T-helper 2 cell treated with Interferon-gamma antibody and Interleukin-4, amounts not matched to agents 100 ng/mL and 5 ng/mL, for 36 hours (primary cell): ENCODE data around the gene PKIG. TPM values are rescaled to one million over a fixed set of nuclear protein-coding genes. Genes with fewer than 3 reads are reported as not detected.

Experiments used
- intact Hi-C: fragments of 100-400 bp; cut with micrococcal nuclease; formaldehyde crosslinking; loops from one replicate; pipeline ENCODE4 v1.15.1; 2023
- total RNA-seq: library from RNA; stranded (reverse); gene quantifications from 2 replicates; pipeline ENCODE4 v1.2.3, GENCODE V29; 2022

The PKIG gene
- total RNA-seq, 1 donor from 2014 or later: 2.5 TPM

GRCh38 chr20:44615876-44616603 is 33.7 kb downstream of the PKIG start:
- intact Hi-C loops: no loop called here

DNA sequence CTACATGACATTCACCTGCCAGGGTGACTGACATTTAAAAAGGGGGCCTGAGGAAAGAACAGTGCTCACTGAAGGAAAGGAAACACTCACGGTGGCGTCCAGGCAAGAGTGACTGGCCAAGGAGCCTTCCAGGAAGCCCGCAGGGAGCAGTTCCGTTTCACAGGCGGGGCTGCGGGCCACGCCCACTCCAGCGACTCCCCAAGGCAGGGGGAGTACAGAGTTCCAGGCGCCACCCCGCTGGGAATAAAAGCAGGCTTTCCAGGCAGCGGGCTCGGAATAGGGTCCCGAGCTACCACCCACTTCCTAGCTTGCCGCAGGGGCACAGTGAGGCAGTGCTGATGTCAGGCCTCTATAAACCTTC is 34.2 kb downstream of the PKIG start:
- intact Hi-C loops: no loop called here

GRCh38 chr20:44618318-44618731 is 35.9 kb downstream of the PKIG start:
- intact Hi-C loops: no loop called here

DNA sequence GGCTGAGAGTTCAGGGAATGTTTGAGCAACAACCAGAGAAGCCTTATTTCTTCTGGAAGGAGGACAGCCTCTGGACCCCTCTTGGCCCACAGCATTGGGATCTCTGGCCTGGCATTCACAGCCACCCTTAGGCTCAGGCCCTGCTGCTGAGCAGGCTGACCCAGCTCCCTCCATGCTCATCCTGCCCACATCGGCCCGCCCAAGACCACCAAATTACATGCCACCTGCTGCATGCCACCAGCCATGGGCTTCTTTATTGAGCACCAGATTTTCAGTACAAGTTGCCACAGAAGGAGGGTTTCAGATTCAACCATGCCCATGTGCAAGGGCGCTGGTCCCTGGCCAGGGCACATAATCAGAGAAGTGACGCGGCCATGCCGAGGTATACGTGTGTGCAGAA is 36.9 kb downstream of the PKIG start:
- intact Hi-C loops: no loop called here

GRCh38 chr20:44620030-44620429 is 37.7 kb downstream of the PKIG start:
- intact Hi-C loops: no loop called here

DNA sequence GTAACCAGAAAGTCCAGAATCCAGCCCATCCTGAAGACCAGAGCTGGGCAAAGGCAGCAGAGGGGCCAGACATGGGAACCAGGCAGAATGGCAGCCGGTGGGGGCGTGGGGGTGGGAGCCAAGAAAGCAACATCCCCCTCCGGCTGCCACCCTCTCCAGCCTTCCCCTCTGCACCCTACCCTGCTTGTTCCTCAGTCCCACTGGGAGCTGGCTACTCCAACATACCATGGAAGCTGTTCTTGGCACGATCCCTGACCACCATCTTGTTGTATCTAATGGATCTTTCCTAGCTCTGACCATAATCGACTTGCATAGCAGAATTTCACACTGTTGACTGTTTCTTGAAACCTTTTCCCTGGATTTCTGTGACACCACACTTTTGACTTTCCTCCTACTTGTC is 38.9 kb downstream of the PKIG start:
- intact Hi-C loops: no loop called here

- intact Hi-C loops: no loop called here
These were observed 39.6 kb downstream of the PKIG start for GRCh38 chr20:44621939-44622338.

GRCh38 chr20:44622501-44623270 is 40.3 kb downstream of the PKIG start:
- intact Hi-C loops: no loop called here

DNA sequence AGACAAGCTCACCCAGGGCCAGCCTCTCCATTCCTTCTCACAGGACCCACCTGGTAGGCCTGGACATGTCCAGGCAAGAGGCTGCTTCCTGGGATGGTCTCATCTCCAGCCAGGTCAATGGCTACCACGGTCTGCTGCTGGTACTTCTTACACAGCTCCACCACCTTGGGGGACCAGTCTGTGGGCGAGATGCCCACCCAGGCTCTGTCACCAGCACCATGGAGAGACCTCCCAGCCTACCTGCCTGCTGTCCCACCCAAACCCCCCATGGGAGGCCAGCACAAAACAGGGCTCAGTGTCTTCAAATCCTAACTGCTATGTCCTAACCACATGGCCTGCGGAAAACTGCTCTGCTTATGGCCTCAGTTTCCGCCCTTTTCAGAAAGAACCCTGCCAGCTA is 41.8 kb downstream of the PKIG start:
- intact Hi-C loops: no loop called here

DNA sequence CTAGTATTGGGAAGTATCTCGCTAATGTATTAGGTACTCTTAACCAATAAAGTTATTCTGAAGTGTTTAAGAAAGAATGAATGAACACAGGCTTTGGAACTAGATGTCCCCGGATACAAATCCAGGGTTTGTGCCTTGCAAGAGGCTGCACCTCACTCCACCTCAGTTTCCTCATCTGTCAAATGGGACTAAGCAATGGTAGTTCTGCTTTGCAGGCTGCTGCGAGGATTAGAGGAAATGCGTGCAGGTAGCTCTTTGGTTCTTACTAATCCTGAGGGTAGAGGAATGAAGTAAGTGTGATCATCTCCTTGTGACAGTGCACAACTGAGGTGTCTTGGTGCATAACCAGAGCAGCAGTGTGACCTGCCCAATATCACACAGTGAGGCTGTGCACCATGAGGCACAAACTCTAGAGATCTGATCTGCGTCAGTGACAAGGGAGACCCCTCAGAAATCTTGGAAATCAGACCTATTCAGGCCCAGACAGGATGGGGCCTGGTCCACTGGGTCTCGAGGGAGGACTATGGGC is 42.4 kb downstream of the PKIG start:
- intact Hi-C loops: no loop called here

DNA sequence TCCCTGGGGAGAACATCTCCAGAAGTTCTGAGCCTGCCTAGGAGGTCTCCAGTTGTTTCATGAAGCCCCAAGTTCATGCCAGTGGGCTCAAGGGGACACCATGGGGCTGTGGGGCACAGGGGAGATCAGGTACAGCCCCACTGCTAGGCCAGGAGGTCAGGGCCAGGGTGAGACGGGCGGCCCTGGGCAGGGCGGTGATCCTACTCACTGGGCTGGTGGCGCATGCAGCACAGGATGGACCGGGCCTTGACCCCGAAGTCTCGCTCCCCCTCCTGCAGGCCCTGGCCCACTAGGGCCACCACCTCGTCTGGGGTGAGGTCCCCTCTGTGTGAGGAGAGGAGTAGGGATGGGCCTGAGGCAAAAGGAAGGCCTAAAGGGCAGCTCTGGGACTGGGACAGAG is 43.0 kb downstream of the PKIG start:
- intact Hi-C loops: no loop called here

- intact Hi-C loops: no loop called here
These were observed 43.9 kb downstream of the PKIG start for GRCh38 chr20:44626278-44626677.

DNA sequence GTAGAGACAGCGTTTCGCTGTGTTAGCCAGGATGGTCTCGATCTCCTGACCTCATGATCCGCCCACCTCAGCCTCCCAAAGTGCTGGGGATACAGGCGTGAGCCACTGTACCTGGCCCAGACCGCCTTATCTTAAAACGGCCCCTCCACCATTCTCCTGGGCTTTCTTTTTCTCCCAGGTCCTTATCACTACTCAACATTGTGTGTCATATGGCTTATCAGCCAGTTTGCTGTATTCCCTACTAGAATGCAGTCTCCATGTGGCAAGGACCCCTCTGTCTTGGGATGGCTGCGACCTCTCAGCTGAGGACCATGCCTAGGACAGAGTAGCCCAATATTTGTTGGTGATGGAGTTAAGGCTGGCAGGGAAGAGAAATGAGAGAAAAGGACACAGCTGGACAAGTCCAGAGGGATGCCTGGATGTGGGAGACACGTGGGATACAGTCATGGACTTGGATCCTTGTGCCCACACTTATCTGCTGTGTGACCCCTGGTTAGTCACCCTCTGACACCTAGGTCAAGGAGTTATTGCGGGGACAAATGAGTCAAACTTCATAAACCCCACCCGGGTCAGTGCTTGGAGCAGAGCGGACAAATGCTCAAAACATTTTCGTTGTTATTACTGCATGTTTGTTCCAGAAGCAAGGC is 45.1 kb downstream of the PKIG start:
- intact Hi-C loops: no loop called here

- intact Hi-C loops: no loop called here
These were observed 46.6 kb downstream of the PKIG start for GRCh38 chr20:44629017-44629385.

GRCh38 chr20:44629542-44629941 is 47.2 kb downstream of the PKIG start:
- intact Hi-C loops: no loop called here

DNA sequence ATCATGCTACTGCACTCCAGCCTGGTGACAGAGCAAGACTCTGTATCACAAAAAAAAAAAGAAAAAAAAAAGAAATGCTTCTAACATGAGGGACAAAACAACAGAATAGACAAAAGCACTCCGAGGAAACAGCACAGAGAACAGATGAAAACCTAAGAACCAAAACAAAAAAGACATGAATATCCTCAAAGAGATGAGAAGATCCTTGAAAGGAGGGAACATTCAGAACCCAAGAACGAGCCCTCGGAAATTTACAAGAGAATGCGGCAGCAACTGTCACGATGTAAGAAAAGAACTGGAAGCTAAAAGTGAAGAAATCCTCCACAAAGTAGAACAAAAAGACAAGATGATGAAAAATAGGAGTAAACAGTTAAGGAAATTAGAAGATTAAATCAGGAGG is 47.9 kb downstream of the PKIG start:
- intact Hi-C loops: no loop called here

DNA sequence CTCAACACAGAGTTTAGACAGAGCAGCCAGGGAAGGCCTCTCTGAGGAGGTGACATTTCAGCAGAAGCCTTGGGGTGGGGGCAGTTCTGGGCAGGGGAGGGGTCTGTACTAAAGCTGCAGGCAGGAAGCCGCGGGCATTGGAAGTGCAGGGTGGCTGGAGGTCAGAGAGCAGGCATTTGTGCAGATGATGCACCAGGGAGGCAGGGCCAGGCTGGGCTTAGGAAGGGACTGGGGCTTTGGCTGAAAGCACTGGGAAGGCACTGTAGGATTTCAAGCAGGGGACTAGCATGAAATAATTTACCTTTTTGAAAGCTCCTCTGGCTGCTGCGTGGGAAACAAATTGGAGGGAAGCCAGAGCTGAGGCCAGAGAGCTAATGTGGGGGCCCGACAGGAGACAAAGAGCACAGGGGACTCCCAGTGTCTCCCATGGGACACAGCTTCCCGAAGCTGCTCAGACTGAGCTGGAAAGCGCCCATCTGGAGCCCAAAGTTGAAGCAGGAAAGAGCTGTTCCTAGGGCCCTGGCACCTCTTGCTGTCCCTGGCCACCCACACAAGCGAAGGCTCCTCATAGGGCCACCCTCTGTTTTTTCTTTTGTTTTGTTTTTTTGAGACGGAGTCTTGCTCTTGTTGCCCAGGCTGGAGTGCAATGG is 49.8 kb downstream of the PKIG start:
- intact Hi-C loops: no loop called here

- intact Hi-C loops: no loop called here
These were observed 50.9 kb downstream of the PKIG start for GRCh38 chr20:44633187-44633810.

GRCh38 chr20:44633872-44634600 is 51.7 kb downstream of the PKIG start:
- intact Hi-C loops: no loop called here

GRCh38 chr20:44635877-44636276 is 53.5 kb downstream of the PKIG start:
- intact Hi-C loops: no loop called here

DNA sequence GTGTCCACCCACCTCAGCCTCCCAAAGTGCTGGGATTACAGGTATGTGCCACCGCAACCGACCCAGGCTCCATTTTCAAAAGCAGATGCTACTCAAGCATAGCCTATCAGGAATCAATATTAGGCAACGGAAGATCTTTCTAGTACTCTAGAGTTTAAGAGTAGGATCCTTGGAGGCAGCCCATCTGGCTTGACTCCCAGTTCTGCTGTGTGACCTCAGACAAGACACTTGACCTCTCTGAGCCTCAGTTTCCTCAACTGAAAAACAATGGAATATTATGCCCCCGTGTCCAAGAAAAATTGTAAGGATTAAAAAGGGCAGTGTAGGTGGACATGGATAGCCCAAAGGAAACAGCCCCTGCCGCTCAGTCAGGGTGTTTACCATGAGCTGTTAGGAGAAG is 54.7 kb downstream of the PKIG start:
- intact Hi-C loops: no loop called here
